Central memory CD8-positive, alpha-beta T cell (primary cell): ENCODE data around the gene OR56B4.
"Not testable (repeated sequence)": the region's sequence is repeated elsewhere in the genome, so short reads cannot be mapped to it uniquely, and the experiment has no call there.

Source experiments
- ATAC-seq: fragments of 150-1000 bp; cut with Tn5 transposase; replicated peaks from 2 replicates; pipeline ENCODE4 v1.10.0; 2022; ENCODE audit warnings: mild to moderate bottlenecking, moderate FRiP score, moderate number of reproducible peaks; ENCODE audit not compliant: poor library complexity, severe bottlenecking; ENCODE audit errors: extremely low read depth
- DNase-seq, 2 donors: peaks; one replicate each; pipeline ENCODE4 v3.0.0; 2021; ENCODE audit warnings: low spot score in 2 of 2
- H3K27ac Mint-ChIP-seq: one replicate; pipeline ENCODE4 v1.8.0; 2022; ENCODE audit warnings: low read depth, mild to moderate bottlenecking, moderate library complexity, mixed read lengths
- H3K27me3 Mint-ChIP-seq: one replicate; pipeline ENCODE4 v1.8.0; 2022; ENCODE audit warnings: mixed read lengths
- H3K36me3 Mint-ChIP-seq: one replicate; pipeline ENCODE4 v1.8.0; 2022; ENCODE audit warnings: mild to moderate bottlenecking, moderate library complexity, mixed read lengths; ENCODE audit not compliant: insufficient read depth
- H3K4me1 Mint-ChIP-seq: one replicate; pipeline ENCODE4 v1.8.0; 2022; ENCODE audit warnings: mixed read lengths
- H3K4me3 Mint-ChIP-seq: one replicate; pipeline ENCODE4 v1.8.0; 2022; ENCODE audit warnings: mild to moderate bottlenecking, moderate library complexity, mixed read lengths
- H3K9me3 Mint-ChIP-seq: one replicate; pipeline ENCODE4 v1.8.0; 2022; ENCODE audit warnings: mixed read lengths

Gene OR56B4, protein sequence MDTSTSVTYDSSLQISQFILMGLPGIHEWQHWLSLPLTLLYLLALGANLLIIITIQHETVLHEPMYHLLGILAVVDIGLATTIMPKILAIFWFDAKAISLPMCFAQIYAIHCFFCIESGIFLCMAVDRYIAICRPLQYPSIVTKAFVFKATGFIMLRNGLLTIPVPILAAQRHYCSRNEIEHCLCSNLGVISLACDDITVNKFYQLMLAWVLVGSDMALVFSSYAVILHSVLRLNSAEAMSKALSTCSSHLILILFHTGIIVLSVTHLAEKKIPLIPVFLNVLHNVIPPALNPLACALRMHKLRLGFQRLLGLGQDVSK

DNA sequence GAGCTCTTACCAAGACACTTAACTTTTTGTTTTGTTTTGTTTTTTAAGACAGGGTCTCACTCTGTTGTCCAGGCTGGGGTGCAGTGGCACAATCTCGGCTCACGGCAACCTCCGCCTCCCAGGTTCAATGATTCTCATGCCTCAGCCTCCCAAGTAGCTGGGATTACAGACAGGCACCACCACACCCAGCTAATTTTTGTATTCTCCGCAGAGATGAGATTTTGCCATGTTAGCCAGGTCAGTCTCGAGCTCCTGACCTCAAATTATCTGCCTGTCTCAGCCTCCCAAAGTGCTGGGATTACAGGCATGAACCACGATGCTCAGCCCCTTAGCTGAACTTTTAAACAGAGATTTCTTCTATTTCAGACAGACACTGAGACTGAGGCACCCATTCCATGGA is at the start of gene OR56B4:
TSS of gene OR56B4 (plus strand) at position 301 of the 400 bp plus-strand sequence. CDS start at position 396, 95 bp downstream.
- not testable (repeated sequence) for H3K4me3 Mint-ChIP-seq, DNase-seq, H3K9me3 Mint-ChIP-seq, H3K36me3 Mint-ChIP-seq, H3K4me1 Mint-ChIP-seq, ATAC-seq, H3K27ac Mint-ChIP-seq
- H3K27me3 Mint-ChIP-seq: peaks cover 46% of the 10 kb centered on the region

DNA sequence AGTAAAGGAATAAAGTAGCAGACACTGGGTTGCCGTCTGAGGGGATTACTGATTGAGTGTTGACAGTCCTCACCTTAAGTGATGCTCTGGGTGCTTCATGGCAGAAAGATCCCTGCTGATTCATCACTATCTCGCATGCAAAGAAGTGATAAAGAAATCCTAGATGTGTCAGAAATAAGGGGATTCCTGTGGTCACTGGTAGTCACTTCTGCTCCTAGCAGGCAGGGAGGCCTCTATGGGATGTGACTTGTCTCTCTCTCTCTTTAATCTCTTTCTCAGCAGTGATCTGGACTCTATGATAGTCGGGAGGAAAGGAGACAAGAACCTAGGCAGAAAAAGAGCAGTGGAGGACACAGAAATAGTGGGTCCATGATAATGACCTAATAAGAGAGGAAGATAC is 46.0 kb upstream of the OR56B4 start:
- peaks cover 61% of the 10 kb centered on the region for H3K27me3 Mint-ChIP-seq
- DNase-seq: no peak
- no peak overlapping the region for H3K27ac Mint-ChIP-seq
- H3K4me1 Mint-ChIP-seq: no peaks in the 10 kb centered on the region
- no peak for ATAC-seq
- H3K36me3 Mint-ChIP-seq: no peaks in the 10 kb centered on the region
- no peak overlapping the region for H3K4me3 Mint-ChIP-seq
- H3K9me3 Mint-ChIP-seq: no peaks in the 10 kb centered on the region

GRCh38 chr11:6062691-6063358 is 44.7 kb upstream of the OR56B4 start:
- H3K27ac Mint-ChIP-seq: no peak overlapping the region
- no peaks in the 10 kb centered on the region for H3K36me3 Mint-ChIP-seq
- no peaks in the 10 kb centered on the region for H3K4me1 Mint-ChIP-seq
- no peaks in the 10 kb centered on the region for H3K9me3 Mint-ChIP-seq
- no peak overlapping the region for H3K4me3 Mint-ChIP-seq
- DNase-seq (no peak), ATAC-seq (no peak)
- H3K27me3 Mint-ChIP-seq: peaks cover 56% of the 10 kb centered on the region

- Mint-ChIP-seq H3K4me3 (no peak overlapping the region), H3K36me3 (no peaks in the 10 kb centered on the region), H3K27ac (no peak overlapping the region), H3K4me1 (no peaks in the 10 kb centered on the region), H3K9me3 (no peaks in the 10 kb centered on the region), H3K27me3 (peaks cover 41% of the 10 kb centered on the region)
- no peak for DNase-seq
- ATAC-seq: no peak
Measured at GRCh38 chr11:6067502-6067901, 40.0 kb upstream of the OR56B4 start.

- peaks cover 70% of the 10 kb centered on the region for H3K27me3 Mint-ChIP-seq
- not testable (repeated sequence) for DNase-seq, H3K4me1 Mint-ChIP-seq, H3K9me3 Mint-ChIP-seq, H3K36me3 Mint-ChIP-seq, H3K4me3 Mint-ChIP-seq, ATAC-seq, H3K27ac Mint-ChIP-seq
Measured at GRCh38 chr11:6076443-6076842, 31.0 kb upstream of the OR56B4 start.

- Mint-ChIP-seq H3K36me3 (no peaks in the 10 kb centered on the region), H3K4me1 (no peaks in the 10 kb centered on the region), H3K9me3 (peaks cover 4% of the 10 kb centered on the region), H3K27me3 (peaks cover 67% of the 10 kb centered on the region), H3K27ac (no peak overlapping the region), H3K4me3 (no peak overlapping the region)
- no peak for DNase-seq
- ATAC-seq: no peak
Measured at GRCh38 chr11:6077723-6078122, 29.8 kb upstream of the OR56B4 start.

DNA sequence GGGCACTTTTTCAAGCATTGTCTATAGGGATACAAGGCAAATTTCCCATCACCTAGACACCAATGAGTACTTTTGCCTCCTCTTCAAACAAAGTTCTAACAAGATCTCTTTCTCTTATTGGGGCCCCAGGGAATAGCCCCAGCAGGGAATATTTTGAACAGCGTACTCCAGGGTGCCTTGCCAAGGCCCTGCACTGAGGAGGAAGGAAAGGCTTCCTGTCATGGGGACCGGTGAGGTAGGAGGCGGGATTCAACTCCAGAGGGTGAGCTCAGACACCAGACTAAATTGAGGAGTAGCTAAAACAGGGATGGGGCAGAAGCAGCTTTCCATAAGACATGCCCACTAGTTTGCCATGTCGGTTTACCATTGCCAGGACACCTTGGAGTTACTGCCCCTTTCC is 28.0 kb upstream of the OR56B4 start:
- H3K27me3 Mint-ChIP-seq: peaks cover 58% of the 10 kb centered on the region
- H3K27ac Mint-ChIP-seq: no peak overlapping the region
- no peak for ATAC-seq
- DNase-seq: no peak
- H3K9me3 Mint-ChIP-seq: peaks cover 4% of the 10 kb centered on the region
- H3K4me3 Mint-ChIP-seq: no peak overlapping the region
- H3K4me1 Mint-ChIP-seq: no peaks in the 10 kb centered on the region
- no peaks in the 10 kb centered on the region for H3K36me3 Mint-ChIP-seq

DNA sequence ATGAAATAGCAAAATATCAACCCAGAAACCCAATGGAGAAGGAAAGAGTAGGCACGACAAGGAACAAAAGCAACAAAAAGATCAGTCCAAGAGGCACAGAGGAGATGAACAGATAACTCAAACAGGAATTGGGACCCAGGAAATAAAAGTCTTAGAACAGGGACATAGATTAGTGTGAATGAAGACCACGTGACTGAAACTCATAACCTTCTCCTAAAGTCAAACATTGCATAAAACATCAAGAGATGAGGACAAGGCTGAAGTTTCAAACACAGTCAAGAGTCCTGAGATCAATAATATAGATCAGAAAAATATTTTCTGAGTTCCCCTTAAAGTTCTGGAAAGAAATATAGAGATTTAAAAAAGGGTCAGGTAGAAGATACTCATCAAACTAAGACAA is 24.4 kb upstream of the OR56B4 start:
- peaks cover 52% of the 10 kb centered on the region for H3K27me3 Mint-ChIP-seq
- no peak for DNase-seq
- H3K27ac Mint-ChIP-seq: no peak overlapping the region
- H3K4me1 Mint-ChIP-seq: no peaks in the 10 kb centered on the region
- no peak overlapping the region for H3K4me3 Mint-ChIP-seq
- H3K9me3 Mint-ChIP-seq: no peaks in the 10 kb centered on the region
- no peaks in the 10 kb centered on the region for H3K36me3 Mint-ChIP-seq
- no peak for ATAC-seq

DNA sequence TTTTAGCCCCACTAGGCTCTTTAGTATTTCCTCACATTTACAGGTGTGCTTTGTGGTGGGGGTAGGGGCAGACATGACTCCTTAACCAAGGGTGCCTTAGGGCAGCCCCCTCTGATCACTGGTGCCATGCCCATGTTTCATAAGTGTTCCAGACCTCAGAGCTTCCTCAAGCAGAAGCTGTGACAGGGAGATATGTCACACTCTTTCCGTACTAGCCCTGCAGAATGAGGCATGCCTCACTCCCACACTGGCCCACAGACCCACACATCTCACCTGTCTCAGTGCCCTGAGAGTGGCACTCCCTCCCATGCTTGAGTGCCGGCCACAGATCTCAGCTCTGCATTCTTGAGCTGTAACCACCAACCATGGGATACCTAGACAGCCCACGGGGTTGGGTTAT is 22.9 kb upstream of the OR56B4 start:
- DNase-seq: no peak
- Mint-ChIP-seq H3K4me3 (no peak overlapping the region), H3K27ac (no peak overlapping the region), H3K4me1 (no peaks in the 10 kb centered on the region), H3K9me3 (no peaks in the 10 kb centered on the region), H3K36me3 (no peaks in the 10 kb centered on the region), H3K27me3 (peaks cover 39% of the 10 kb centered on the region)
- no peak for ATAC-seq

- Mint-ChIP-seq H3K27ac (no peak overlapping the region), H3K4me3 (no peak overlapping the region), H3K4me1 (no peaks in the 10 kb centered on the region), H3K9me3 (no peaks in the 10 kb centered on the region), H3K36me3 (peaks cover 2% of the 10 kb centered on the region), H3K27me3 (peaks cover 39% of the 10 kb centered on the region)
- DNase-seq (no peak), ATAC-seq (no peak)
Measured at GRCh38 chr11:6094186-6094585, 13.3 kb upstream of the OR56B4 start.

GRCh38 chr11:6095798-6096197 is 11.7 kb upstream of the OR56B4 start:
- H3K4me3 Mint-ChIP-seq: no peak overlapping the region
- H3K9me3 Mint-ChIP-seq: no peaks in the 10 kb centered on the region
- peaks cover 2% of the 10 kb centered on the region for H3K36me3 Mint-ChIP-seq
- H3K4me1 Mint-ChIP-seq: no peaks in the 10 kb centered on the region
- DNase-seq: no peak
- ATAC-seq: no peak
- H3K27ac Mint-ChIP-seq: no peak overlapping the region
- H3K27me3 Mint-ChIP-seq: peaks cover 51% of the 10 kb centered on the region

- H3K4me3 Mint-ChIP-seq: no peak overlapping the region
Measured at GRCh38 chr11:6096417-6096816, 11.1 kb upstream of the OR56B4 start.

DNA sequence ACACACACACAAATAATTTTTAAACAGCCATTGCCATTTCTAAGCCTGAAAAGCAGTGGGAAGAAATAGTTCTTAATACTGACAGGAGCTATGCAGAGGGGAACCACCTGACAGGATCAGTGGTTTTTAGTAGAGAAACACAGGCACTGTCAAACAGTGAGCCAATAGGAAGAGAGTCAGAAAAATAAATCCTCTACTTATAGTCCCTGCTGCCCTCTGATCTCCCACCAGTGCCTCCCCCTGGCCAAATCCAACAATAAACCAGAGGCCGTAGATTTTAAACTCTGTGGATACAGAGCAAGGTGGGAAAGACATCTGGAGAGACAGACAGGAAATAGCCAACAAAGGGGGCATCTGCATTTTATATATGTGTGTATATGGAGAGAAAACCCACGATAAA is 7.9 kb upstream of the OR56B4 start:
- no peak overlapping the region for H3K27ac Mint-ChIP-seq
- no peaks in the 10 kb centered on the region for H3K4me1 Mint-ChIP-seq
- no peaks in the 10 kb centered on the region for H3K9me3 Mint-ChIP-seq
- DNase-seq (no peak), ATAC-seq (no peak)
- H3K27me3 Mint-ChIP-seq: peaks cover 30% of the 10 kb centered on the region
- no peak overlapping the region for H3K4me3 Mint-ChIP-seq
- peaks cover 2% of the 10 kb centered on the region for H3K36me3 Mint-ChIP-seq

More at GRCh38 chr11:6096417-6096816, 11.1 kb upstream of the OR56B4 start:
- Mint-ChIP-seq H3K9me3 (no peaks in the 10 kb centered on the region), H3K36me3 (peaks cover 2% of the 10 kb centered on the region), H3K4me1 (no peaks in the 10 kb centered on the region), H3K27me3 (peaks cover 54% of the 10 kb centered on the region), H3K27ac (no peak overlapping the region)
- DNase-seq (no peak), ATAC-seq (no peak)
